GM23338 (cell line): ENCODE data around the gene GPC6. TPM values are rescaled to one million over a fixed set of nuclear protein-coding genes. Genes with fewer than 3 reads are reported as not detected.

ENCODE experiments used
- ATAC-seq: fragments of 200-7000 bp; cut with Tn5 transposase; 3 replicates; pipeline ENCODE4 v1.9.1; 2020
- DNase-seq: peaks from one replicate; pipeline ENCODE4 v3.0.0-alpha.2; 2015; ENCODE audit warnings: low spot score
- H2AFZ ChIP-seq: fragments of 200-600 bp; sonication (generic); 2 replicates; pipeline ENCODE4 v1.8.0; 2016; ENCODE audit warnings: antibody characterized with exemption, mild to moderate bottlenecking, moderate library complexity
- H3F3A ChIP-seq: fragments of 200-600 bp; sonication (generic); replicated peaks from 2 replicates; pipeline ENCODE4 v1.8.0; 2017; ENCODE audit warnings: antibody characterized with exemption, mixed run types, low read depth
- H3K27ac ChIP-seq: fragments of 200-600 bp; sonication (generic); 2 replicates; pipeline ENCODE4 v1.6.1; 2016; ENCODE audit warnings: low read depth
- H3K27me3 ChIP-seq: fragments of 200-600 bp; sonication (generic); 2 replicates; pipeline ENCODE4 v1.8.0; 2016; ENCODE audit warnings: mild to moderate bottlenecking, mixed run types, moderate library complexity; ENCODE audit not compliant: insufficient read depth
- H3K36me3 ChIP-seq: fragments of 200-600 bp; sonication (generic); 2 replicates; pipeline ENCODE4 v1.8.0; 2016; ENCODE audit warnings: mild to moderate bottlenecking; ENCODE audit not compliant: insufficient read depth
- H3K4me1 ChIP-seq: fragments of 200-600 bp; sonication (generic); 2 replicates; pipeline ENCODE4 v1.8.0; 2016; ENCODE audit warnings: mild to moderate bottlenecking, moderate library complexity; ENCODE audit not compliant: insufficient read depth
- H3K4me2 ChIP-seq: fragments of 200-600 bp; sonication (generic); 2 replicates; pipeline ENCODE4 v1.7.1; 2017; ENCODE audit warnings: mixed run types
- H3K4me3 ChIP-seq: fragments of 200-600 bp; sonication (generic); 2 replicates; pipeline ENCODE4 v1.6.1; 2016; ENCODE audit warnings: mixed run types
- H3K79me2 ChIP-seq: fragments of 200-600 bp; sonication (generic); replicated peaks from 2 replicates; pipeline ENCODE4 v1.8.0; 2017; ENCODE audit warnings: mild to moderate bottlenecking; ENCODE audit not compliant: insufficient read depth
- H3K9me2 ChIP-seq: fragments of 200-600 bp; sonication (generic); 2 replicates; pipeline ENCODE4 v1.8.0; 2017; ENCODE audit not compliant: insufficient read depth
- H4K20me1 ChIP-seq: fragments of 200-600 bp; sonication (generic); replicated peaks from 2 replicates; pipeline ENCODE4 v1.8.0; 2017; ENCODE audit warnings: mild to moderate bottlenecking; ENCODE audit not compliant: insufficient read depth
- H3K27ac Mint-ChIP-seq: 2 replicates; pipeline ENCODE4 v1.8.0; 2020; ENCODE audit warnings: inconsistent platforms, mild to moderate bottlenecking, moderate library complexity, mixed read lengths
- H3K27me3 Mint-ChIP-seq: 3 replicates; pipeline ENCODE4 v1.8.0; 2022; ENCODE audit warnings: low read depth, mild to moderate bottlenecking, moderate library complexity, mixed read lengths, inconsistent platforms; ENCODE audit not compliant: insufficient read depth, poor library complexity
- H3K36me3 Mint-ChIP-seq: 3 replicates; pipeline ENCODE4 v1.8.0; 2021; ENCODE audit warnings: low read depth, mild to moderate bottlenecking, inconsistent platforms, moderate library complexity, mixed read lengths
- H3K4me1 Mint-ChIP-seq: 3 replicates; pipeline ENCODE4 v1.8.0; 2020; ENCODE audit warnings: mild to moderate bottlenecking, inconsistent platforms, mixed read lengths
- H3K4me3 Mint-ChIP-seq: 3 replicates; pipeline ENCODE4 v1.8.0; 2021; ENCODE audit warnings: moderate library complexity, mild to moderate bottlenecking, inconsistent platforms, mixed read lengths
- H3K9me3 Mint-ChIP-seq: 3 replicates; pipeline ENCODE4 v1.8.0; 2020; ENCODE audit warnings: moderate library complexity, mild to moderate bottlenecking, inconsistent platforms, mixed read lengths
- CREB1 ChIP-seq: fragments of 250-450 bp; sonication (Bioruptor Pico); IDR thresholded peaks from 2 replicates; pipeline ENCODE4 v1.5.0; 2020; ENCODE audit warnings: low read depth, mild to moderate bottlenecking, moderate library complexity
- CTCF ChIP-seq, 2 experiments: fragments of 200-600 bp in 1 of 2; sonication (generic) in 1 of 2; conservative IDR thresholded peaks; 2 replicates each; pipeline versions ENCODE4 v1.5.1 to v1.6.1; 2016 to 2017; ENCODE audit warnings: antibody characterized with exemption in 2 of 2, low read depth in 2 of 2, mild to moderate bottlenecking in 2 of 2, moderate library complexity in 1 of 2
- ETS1 ChIP-seq: IDR thresholded peaks from 2 replicates; pipeline ENCODE4 v1.6.1; 2016; ENCODE audit warnings: antibody characterized with exemption
- EZH2 ChIP-seq: fragments of 200-600 bp; sonication (generic); IDR thresholded peaks from one replicate; pipeline ENCODE4 v1.8.0; 2017; ENCODE audit warnings: antibody characterized with exemption, mild to moderate bottlenecking, low read depth; ENCODE audit not compliant: unreplicated experiment
- EZH2phosphoT487 ChIP-seq: fragments of 200-600 bp; sonication (generic); IDR thresholded peaks from one replicate; pipeline ENCODE4 v1.8.1; 2018; ENCODE audit warnings: antibody characterized with exemption; ENCODE audit not compliant: unreplicated experiment
- JUNB ChIP-seq: IDR thresholded peaks from one replicate; pipeline ENCODE4 v1.6.1; 2016; ENCODE audit warnings: antibody characterized with exemption; ENCODE audit not compliant: unreplicated experiment
- NANOG ChIP-seq: IDR thresholded peaks from 2 replicates; pipeline ENCODE4 v1.6.1; 2016; ENCODE audit warnings: antibody characterized with exemption, borderline replicate concordance
- REST ChIP-seq: IDR thresholded peaks from one replicate; pipeline ENCODE4 v1.6.1; 2018; ENCODE audit warnings: antibody characterized with exemption; ENCODE audit not compliant: unreplicated experiment
- STAT1 ChIP-seq: IDR thresholded peaks from one replicate; pipeline ENCODE4 v1.6.1; 2016; ENCODE audit warnings: antibody characterized with exemption; ENCODE audit not compliant: unreplicated experiment
- ZNF114 ChIP-seq: fragments of 250-450 bp; sonication (Bioruptor Pico); IDR thresholded peaks from 2 replicates; pipeline ENCODE4 v1.5.0; 2020; ENCODE audit warnings: mild to moderate bottlenecking, moderate library complexity
- ZNF331 ChIP-seq: fragments of 250-450 bp; sonication (Bioruptor Pico); IDR thresholded peaks from 2 replicates; pipeline ENCODE4 v1.5.0; 2020; ENCODE audit warnings: low read depth, mild to moderate bottlenecking, moderate library complexity
- ZNF462 ChIP-seq: fragments of 250-450 bp; sonication (Bioruptor Pico); IDR thresholded peaks from 2 replicates; pipeline ENCODE4 v1.5.0; 2020; ENCODE audit warnings: mild to moderate bottlenecking, moderate library complexity
- polyA plus RNA-seq: library from polyadenylated mRNA; unstranded; fragments of >200 nt; fragmentation: Nextera tagmentation; extraction: Ambion mirVana; gene quantifications from 2 replicates; pipeline ENCODE4 v1.2.1, GENCODE V29; 2016
- total RNA-seq: library from RNA; depleted of rRNA; stranded (reverse); fragments of >200 nt; shearing (Covaris generic); gene quantifications from 2 replicates; pipeline ENCODE4 v1.2.3, GENCODE V29; 2014

GPC6 gene
- total and polyA plus RNA-seq, 2 experiments from 2014 or later = 6.4 to 28.6 TPM

- TF ChIP-seq JUNB (no peak), ZNF462 (CRISPR knock-in tag) (no peak), ZNF114 (CRISPR knock-in tag) (no peak), STAT1 (no peak), CREB1 (CRISPR knock-in tag) (no peak), EZH2phosphoT487 (no peak)
These were observed 196.5 kb downstream of the GPC6 start (continued) for GRCh38 chr13:93422980-93423543.

GRCh38 chr13:93425411-93425810 is 198.8 kb downstream of the GPC6 start:
- peaks cover 8% of the 10 kb centered on the region; the same call in 2 of the 3 replicates for H3K4me1 Mint-ChIP-seq
- ATAC-seq = no peak
- no peak overlapping the region for H2AFZ ChIP-seq
- peaks cover 4% of the 10 kb centered on the region; the same call in 2 of the 3 replicates for H3K9me3 Mint-ChIP-seq
- H3K36me3 ChIP-seq = no peaks in the 10 kb centered on the region
- H3K27me3 ChIP-seq = no peaks in the 10 kb centered on the region
- H3K9me2 ChIP-seq = no peaks in the 10 kb centered on the region
- no peak overlapping the region for H3K4me3 ChIP-seq
- H3K79me2 ChIP-seq = peaks cover 5% of the 10 kb centered on the region; the same call in 1 of the 2 replicates
- H3K36me3 Mint-ChIP-seq = peaks cover 5% of the 10 kb centered on the region; the same call in 1 of the 3 replicates
- H3K4me3 Mint-ChIP-seq = no peak overlapping the region
- H3K27me3 Mint-ChIP-seq = peaks cover 2% of the 10 kb centered on the region
- H3F3A ChIP-seq = no peaks in the 10 kb centered on the region
- H3K27ac Mint-ChIP-seq = no peak overlapping the region
- H3K4me1 ChIP-seq = peaks cover 5% of the 10 kb centered on the region
- no peak for DNase-seq
- no peak overlapping the region for H3K4me2 ChIP-seq
- H3K27ac ChIP-seq = no peak overlapping the region
- no peaks in the 10 kb centered on the region for H4K20me1 ChIP-seq
- TF ChIP-seq STAT1 (no peak), ZNF114 (CRISPR knock-in tag) (no peak), JUNB (no peak), EZH2 (no peak), ZNF331 (CRISPR knock-in tag) (no peak), REST (no peak), CTCF (conservative IDR thresholded peaks at IDR 0.05; ENCODE audit: low read depth in 2 of 2) (no peak), ETS1 (no peak), NANOG (no peak), CREB1 (CRISPR knock-in tag) (no peak)
